ENCODE results near the gene AKAP13.

DNA sequence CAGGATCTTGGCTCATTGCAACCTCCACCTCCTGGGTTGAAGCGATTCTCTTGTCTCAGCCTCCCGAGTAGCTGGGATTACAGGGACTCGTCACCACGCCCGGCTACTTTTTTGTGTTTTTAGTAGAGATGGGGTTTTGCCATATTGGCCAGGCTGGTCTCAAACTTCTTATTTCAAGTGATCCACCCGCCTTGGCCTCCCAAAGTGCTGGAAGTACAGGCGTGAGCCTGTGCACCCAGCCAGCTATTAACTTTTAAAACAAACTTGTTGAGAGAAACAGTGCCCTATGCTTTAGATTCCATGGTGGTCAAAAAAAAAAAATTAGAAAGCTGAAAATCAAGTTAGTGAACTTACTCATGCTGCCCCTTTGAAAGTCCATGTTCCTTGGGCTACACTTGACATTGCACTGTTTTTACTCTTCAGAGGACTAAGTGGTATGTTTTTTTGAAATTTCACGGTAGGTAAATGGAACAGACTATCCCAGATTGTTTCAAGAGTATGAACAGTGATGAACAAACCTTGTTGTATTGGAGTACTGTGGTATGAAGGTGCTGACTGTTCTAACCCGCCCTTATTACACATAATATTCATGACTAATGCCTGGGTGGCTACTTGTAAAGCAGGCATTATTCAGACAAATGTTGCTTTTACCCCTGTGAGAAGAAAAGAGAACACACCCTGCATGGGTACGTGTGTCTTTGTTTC lies 207.5 kb downstream of the AKAP13 start:
- TF ChIP-seq, protein P1, sequence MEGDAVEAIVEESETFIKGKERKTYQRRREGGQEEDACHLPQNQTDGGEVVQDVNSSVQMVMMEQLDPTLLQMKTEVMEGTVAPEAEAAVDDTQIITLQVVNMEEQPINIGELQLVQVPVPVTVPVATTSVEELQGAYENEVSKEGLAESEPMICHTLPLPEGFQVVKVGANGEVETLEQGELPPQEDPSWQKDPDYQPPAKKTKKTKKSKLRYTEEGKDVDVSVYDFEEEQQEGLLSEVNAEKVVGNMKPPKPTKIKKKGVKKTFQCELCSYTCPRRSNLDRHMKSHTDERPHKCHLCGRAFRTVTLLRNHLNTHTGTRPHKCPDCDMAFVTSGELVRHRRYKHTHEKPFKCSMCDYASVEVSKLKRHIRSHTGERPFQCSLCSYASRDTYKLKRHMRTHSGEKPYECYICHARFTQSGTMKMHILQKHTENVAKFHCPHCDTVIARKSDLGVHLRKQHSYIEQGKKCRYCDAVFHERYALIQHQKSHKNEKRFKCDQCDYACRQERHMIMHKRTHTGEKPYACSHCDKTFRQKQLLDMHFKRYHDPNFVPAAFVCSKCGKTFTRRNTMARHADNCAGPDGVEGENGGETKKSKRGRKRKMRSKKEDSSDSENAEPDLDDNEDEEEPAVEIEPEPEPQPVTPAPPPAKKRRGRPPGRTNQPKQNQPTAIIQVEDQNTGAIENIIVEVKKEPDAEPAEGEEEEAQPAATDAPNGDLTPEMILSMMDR (IDR thresholded peaks at IDR 0.05) = no peak
- no peak for TF ChIP-seq ZFX (IDR thresholded peaks at IDR 0.05; ENCODE audit: borderline replicate concordance)

Measured in 22Rv1 (cell line).